HG03159 (cell line): ENCODE results near the gene SYNDIG1.

Experiments
- ATAC-seq: cut with Tn5 transposase; IDR thresholded peaks from one replicate; pipeline ENCODE4 v1.9.1; 2021; ENCODE audit warnings: mild to moderate bottlenecking, moderate library complexity; ENCODE audit not compliant: unreplicated experiment

SYNDIG1 gene

GRCh38 chr20:24559114-24559732 is 89.8 kb downstream of the SYNDIG1 start:
- ATAC-seq, result no peak

GRCh38 chr20:24560571-24561491 is 91.4 kb downstream of the SYNDIG1 start:
- no peak for ATAC-seq

GRCh38 chr20:24565835-24566351 is 96.5 kb downstream of the SYNDIG1 start:
- ATAC-seq, result no peak

- no peak for ATAC-seq
Measured at GRCh38 chr20:24566656-24567055, 97.2 kb downstream of the SYNDIG1 start.

GRCh38 chr20:24567508-24567907 is 98.1 kb downstream of the SYNDIG1 start:
- ATAC-seq, result no peak

GRCh38 chr20:24568842-24569241 is 99.4 kb downstream of the SYNDIG1 start:
- no peak for ATAC-seq

GRCh38 chr20:24571159-24571558 is 101.7 kb downstream of the SYNDIG1 start:
- no peak for ATAC-seq

GRCh38 chr20:24572140-24572539 is 102.7 kb downstream of the SYNDIG1 start:
- ATAC-seq, result no peak

- ATAC-seq, result no peak
Measured at GRCh38 chr20:24572862-24573261, 103.4 kb downstream of the SYNDIG1 start.

GRCh38 chr20:24573557-24573956 is 104.1 kb downstream of the SYNDIG1 start:
- no peak for ATAC-seq

GRCh38 chr20:24574307-24574706 is 104.9 kb downstream of the SYNDIG1 start:
- ATAC-seq, result no peak

- no peak for ATAC-seq
Measured at GRCh38 chr20:24574797-24575196, 105.4 kb downstream of the SYNDIG1 start.

GRCh38 chr20:24575811-24576210 is 106.4 kb downstream of the SYNDIG1 start:
- no peak for ATAC-seq

GRCh38 chr20:24576447-24576846 is 107.0 kb downstream of the SYNDIG1 start:
- ATAC-seq, result no peak

- ATAC-seq, result no peak
Measured at GRCh38 chr20:24577271-24577909, 108.0 kb downstream of the SYNDIG1 start.

GRCh38 chr20:24578567-24579415 is 109.4 kb downstream of the SYNDIG1 start:
- no peak for ATAC-seq

GRCh38 chr20:24579475-24579874 is 110.0 kb downstream of the SYNDIG1 start:
- ATAC-seq, result no peak

GRCh38 chr20:24580006-24580405 is 110.6 kb downstream of the SYNDIG1 start:
- no peak for ATAC-seq

GRCh38 chr20:24580855-24581254 is 111.4 kb downstream of the SYNDIG1 start:
- no peak for ATAC-seq

- no peak for ATAC-seq
Measured at GRCh38 chr20:24581443-24582170, 112.2 kb downstream of the SYNDIG1 start.
